GM21515 (cell line): ENCODE data around the gene RBBP8NL.
"Not testable (repeated sequence)": the region's sequence is repeated elsewhere in the genome, so short reads cannot be mapped to it uniquely, and the experiment has no call there.

Experiments used
- ATAC-seq: cut with Tn5 transposase; IDR thresholded peaks from one replicate; pipeline ENCODE4 v1.9.1; 2021; ENCODE audit not compliant: unreplicated experiment

Gene RBBP8NL

GRCh38 chr20:62376112-62377063 lies 51.0 kb downstream of the RBBP8NL start:
- ATAC-seq: no peak

- no peak for ATAC-seq
Measured at GRCh38 chr20:62374331-62375152, 52.8 kb downstream of the RBBP8NL start.

GRCh38 chr20:62373631-62374179 lies 53.6 kb downstream of the RBBP8NL start:
- not testable (repeated sequence) for ATAC-seq

GRCh38 chr20:62372042-62372993 lies 55.0 kb downstream of the RBBP8NL start:
- no peak for ATAC-seq

GRCh38 chr20:62371588-62372041 lies 55.7 kb downstream of the RBBP8NL start:
- ATAC-seq: no peak

GRCh38 chr20:62370807-62371587 lies 56.3 kb downstream of the RBBP8NL start:
- no peak for ATAC-seq

GRCh38 chr20:62370115-62370806 lies 57.1 kb downstream of the RBBP8NL start:
- no peak for ATAC-seq

- no peak for ATAC-seq
Measured at GRCh38 chr20:62369815-62370114, 57.6 kb downstream of the RBBP8NL start.

GRCh38 chr20:62368976-62369814 lies 58.1 kb downstream of the RBBP8NL start:
- no peak for ATAC-seq

- no peak for ATAC-seq
Measured at GRCh38 chr20:62368392-62368975, 58.9 kb downstream of the RBBP8NL start.

- no peak for ATAC-seq
Measured at GRCh38 chr20:62367633-62368391, 59.5 kb downstream of the RBBP8NL start.

GRCh38 chr20:62367136-62367632 lies 60.2 kb downstream of the RBBP8NL start, which contains the start of gene LAMA5:
Gene LAMA5, minus strand, starts transcription at chr20:62367312. Its CDS starts 67 bp downstream, at chr20:62367245.
- no peak for ATAC-seq

GRCh38 chr20:62366370-62367135 lies 60.8 kb downstream of the RBBP8NL start:
- no peak for ATAC-seq

GRCh38 chr20:62365814-62366369 lies 61.4 kb downstream of the RBBP8NL start:
- no peak for ATAC-seq

GRCh38 chr20:62364911-62365736 lies 62.2 kb downstream of the RBBP8NL start:
- ATAC-seq: no peak
